ENCODE data around the gene ADGRL3. TPM values are rescaled to one million over a fixed set of nuclear protein-coding genes. Genes with fewer than 3 reads are reported as not detected.

Gene ADGRL3
- total RNA-seq, 4 donors from 2014 or later, result 2.2 to 10.0 (median 4.6) TPM

DNA sequence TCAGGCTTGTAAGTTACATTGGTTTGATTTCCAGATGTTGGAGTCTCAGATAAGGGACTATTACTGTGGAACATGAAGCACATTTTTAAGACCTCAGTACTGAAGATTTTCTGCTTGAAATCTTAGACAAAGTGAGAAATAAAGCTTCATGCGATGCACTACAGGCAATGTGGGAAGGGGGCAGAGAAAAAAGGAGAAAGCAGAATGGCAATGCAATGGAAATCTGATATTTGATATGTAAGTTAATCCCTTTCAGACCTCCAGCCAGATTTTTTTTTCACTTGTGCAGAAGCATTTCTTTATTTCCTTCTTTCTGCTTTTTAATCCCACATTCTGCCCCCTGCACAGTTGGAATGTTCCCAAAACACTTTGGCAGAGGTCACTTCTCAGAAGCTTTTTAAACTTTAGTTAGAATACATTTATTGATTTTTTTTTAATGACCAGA is 174.3 kb downstream of the ADGRL3 start:
- 64 to 67% methylated on average over 1 of the region's 1 CpG for WGBS, 2 donors (ENCODE audit: low coverage in 1 of 2)
- Histone ChIP-seq H3K27me3 (no peaks in the 10 kb centered on the region), H3K27ac (no peak overlapping the region), H3K36me3 (no peaks in the 10 kb centered on the region), H3K9me3 (no peaks in the 10 kb centered on the region), H3K4me1 (no peaks in the 10 kb centered on the region), H3K4me3 (no peak overlapping the region)
- no peak for DNase-seq
- in situ Hi-C loops (cut with MboI; ENCODE audit: low pct_ligation_motif_present in 1 of 4, low pct_unique_long_range_greater_than_20kb in 1 of 4, low sequenced_read_pairs in 3 of 4) (no loop called here), intact Hi-C loops (cut with DNase I; ENCODE audit: low total_unique reads) (no loop called here)
- TF ChIP-seq POLR2AphosphoS5 (IDR thresholded peaks at IDR 0.05) (no peak), EP300 (IDR thresholded peaks at IDR 0.05; ENCODE audit: low read depth) (no peak), POLR2A (IDR thresholded peaks at IDR 0.05) (no peak), CTCF (IDR thresholded peaks at IDR 0.05) (no peak)

GRCh38 chr4:61375301-61375700 is 175.2 kb downstream of the ADGRL3 start:
- H3K9me3 ChIP-seq, result no peaks in the 10 kb centered on the region
- H3K27me3 ChIP-seq, result no peaks in the 10 kb centered on the region
- no peak for DNase-seq
- WGBS, 2 donors (ENCODE audit: low coverage in 1 of 2), result 59 to 75% methylated on average over 2 of the region's 2 CpGs
- intact Hi-C loops (cut with DNase I; ENCODE audit: low total_unique reads) (no loop called here), in situ Hi-C loops (cut with MboI; ENCODE audit: low pct_ligation_motif_present in 1 of 4, low pct_unique_long_range_greater_than_20kb in 1 of 4, low sequenced_read_pairs in 3 of 4) (no loop called here)
- no peak overlapping the region for H3K27ac ChIP-seq
- no peaks in the 10 kb centered on the region for H3K36me3 ChIP-seq
- H3K4me3 ChIP-seq, result no peak overlapping the region
- no peak for TF ChIP-seq CTCF (IDR thresholded peaks at IDR 0.05)
- no peak for TF ChIP-seq POLR2AphosphoS5 (IDR thresholded peaks at IDR 0.05)
- no peak for TF ChIP-seq EP300 (IDR thresholded peaks at IDR 0.05; ENCODE audit: low read depth)
- TF ChIP-seq POLR2A (IDR thresholded peaks at IDR 0.05), result no peak
- no peaks in the 10 kb centered on the region for H3K4me1 ChIP-seq

GRCh38 chr4:61376301-61376700 is 176.2 kb downstream of the ADGRL3 start:
- no peaks in the 10 kb centered on the region for H3K36me3 ChIP-seq
- DNase-seq, result no peak
- no peak overlapping the region for H3K4me3 ChIP-seq
- H3K27ac ChIP-seq, result no peak overlapping the region
- no peaks in the 10 kb centered on the region for H3K27me3 ChIP-seq
- WGBS, 2 donors (ENCODE audit: low coverage in 1 of 2), result 37 to 64% methylated on average over 3 of the region's 3 CpGs
- intact Hi-C loops (cut with DNase I; ENCODE audit: low total_unique reads), result no loop called here
- no peaks in the 10 kb centered on the region for H3K4me1 ChIP-seq
- no peaks in the 10 kb centered on the region for H3K9me3 ChIP-seq
- in situ Hi-C loops (cut with MboI; ENCODE audit: low pct_ligation_motif_present in 1 of 4, low pct_unique_long_range_greater_than_20kb in 1 of 4, low sequenced_read_pairs in 3 of 4), result no loop called here
- TF ChIP-seq EP300 (IDR thresholded peaks at IDR 0.05; ENCODE audit: low read depth) (no peak), POLR2A (IDR thresholded peaks at IDR 0.05) (no peak), POLR2AphosphoS5 (IDR thresholded peaks at IDR 0.05) (no peak), CTCF (IDR thresholded peaks at IDR 0.05) (no peak)

GRCh38 chr4:61379406-61379805 is 179.3 kb downstream of the ADGRL3 start:
- no peaks in the 10 kb centered on the region for H3K36me3 ChIP-seq
- H3K9me3 ChIP-seq, result no peaks in the 10 kb centered on the region
- H3K27me3 ChIP-seq, result no peaks in the 10 kb centered on the region
- H3K4me1 ChIP-seq, result no peaks in the 10 kb centered on the region
- in situ Hi-C loops (cut with MboI; ENCODE audit: low pct_ligation_motif_present in 1 of 4, low pct_unique_long_range_greater_than_20kb in 1 of 4, low sequenced_read_pairs in 3 of 4) (no loop called here), intact Hi-C loops (cut with DNase I; ENCODE audit: low total_unique reads) (no loop called here)
- TF ChIP-seq POLR2A (IDR thresholded peaks at IDR 0.05), result no peak
- no peak for TF ChIP-seq CTCF (IDR thresholded peaks at IDR 0.05)
- no peak for TF ChIP-seq POLR2AphosphoS5 (IDR thresholded peaks at IDR 0.05)
- TF ChIP-seq EP300 (IDR thresholded peaks at IDR 0.05; ENCODE audit: low read depth), result no peak
- no peak overlapping the region for H3K4me3 ChIP-seq
- no peak overlapping the region for H3K27ac ChIP-seq
- no peak for DNase-seq
- 46 to 49% methylated on average over 1 of the region's 1 CpG for WGBS, 2 donors (ENCODE audit: low coverage in 1 of 2)

All from transverse colon (tissue), 4 donors.